Thyroid gland (tissue), 4 donors: Measurements from ENCODE around the gene SSB. TPM values are rescaled to one million over a fixed set of nuclear protein-coding genes. Genes with fewer than 3 reads are reported as not detected.

ENCODE experiments used
- DNase-seq, 2 donors: peaks; one replicate each; pipeline ENCODE4 v3.0.0-alpha.2; 2019
- H3K27ac ChIP-seq, 3 donors: fragments of 200-600 bp; sonication (generic); 1 replicate in 2 of 3; 2 replicates in 1 of 3; pipeline ENCODE4 v1.5.1; 2016 to 2019; ENCODE audit warnings: mild to moderate bottlenecking in 1 of 3, moderate library complexity in 1 of 3
- H3K27me3 ChIP-seq: fragments of 200-600 bp; sonication (generic); one replicate; pipeline ENCODE4 v1.5.1; 2019
- H3K36me3 ChIP-seq, 2 donors: fragments of 200-600 bp; sonication (generic); one replicate each; pipeline ENCODE4 v1.5.1; 2016 to 2019
- H3K4me1 ChIP-seq, 2 donors: fragments of 200-600 bp; sonication (generic); one replicate each; pipeline ENCODE4 v1.5.1; 2017 to 2019
- H3K4me3 ChIP-seq, 3 donors: fragments of 200-600 bp; sonication (generic); replicated peaks in 1 of 3; 1 replicate in 2 of 3; 2 replicates in 1 of 3; pipeline ENCODE4 v1.5.1; 2016; ENCODE audit warnings: mild to moderate bottlenecking in 1 of 3
- H3K9me3 ChIP-seq: fragments of 200-600 bp; sonication (generic); one replicate; pipeline ENCODE4 v1.5.1; 2017
- POLR2A ChIP-seq, 2 donors: fragments of 450-650 bp; IDR thresholded peaks; one replicate each; pipeline ENCODE4 v1.6.1; 2017; ENCODE audit warnings: antibody characterized with exemption in 2 of 2, mild to moderate bottlenecking in 2 of 2, moderate library complexity in 1 of 2
- WGBS, 2 donors: methylation state at CpG; one replicate each; pipeline ENCODE4 v1.1.5; 2017; 5-methylcytosine and 5-hydroxymethylcytosine counted together
- intact Hi-C: fragments of 100-400 bp; cut with DNase I; formaldehyde crosslinking; loops from one replicate; pipeline ENCODE4 v1.15.1; 2023
- total RNA-seq, 4 donors: library from RNA; depleted of rRNA; stranded (reverse); fragments of >200 nt; gene quantifications; one replicate each; pipeline ENCODE4 v1.2.3, GENCODE V29; 2016
- TF ChIP-seq, protein P1 (sequence below), 6 experiments: fragments of 200-600 bp in 3 of 6; fragments of 450-650 bp in 3 of 6; sonication (generic) in 3 of 6; IDR thresholded peaks; one replicate each; pipeline ENCODE4 v1.5.1; 2016 to 2019; ENCODE audit warnings: antibody characterized with exemption in 6 of 6, mild to moderate bottlenecking in 2 of 6, inconsistent platforms in 1 of 6, moderate library complexity in 1 of 6

SSB gene
- total RNA-seq, 4 donors from 2014 or later: 58.8 to 157 (median 102) TPM

DNA sequence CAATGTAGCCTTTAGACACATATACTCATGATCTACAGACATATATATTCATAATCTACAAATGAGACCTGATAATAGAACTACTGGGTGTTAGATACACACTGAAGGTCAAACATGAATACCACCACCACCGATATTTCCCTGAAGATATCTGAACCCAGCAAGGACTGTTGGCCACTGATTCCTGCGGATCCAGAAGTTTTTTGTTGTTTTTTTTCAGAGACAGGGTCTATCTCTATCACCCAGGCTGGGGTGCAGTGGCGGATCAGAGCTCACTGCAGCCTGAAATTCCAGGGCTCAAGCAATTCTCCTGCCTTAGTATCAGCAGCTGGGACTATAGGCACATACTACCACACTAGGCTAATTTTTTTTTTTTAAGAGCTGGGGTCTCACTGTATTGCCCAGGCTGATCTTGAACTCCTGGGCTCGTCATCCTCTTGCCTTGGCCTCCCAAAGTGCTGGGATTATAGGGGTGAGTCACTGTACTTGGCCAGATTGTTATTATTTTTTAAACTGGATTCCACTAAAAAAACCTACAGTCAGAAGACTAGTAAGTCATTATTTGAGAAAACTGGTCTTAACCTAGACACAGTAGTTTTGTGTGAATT lies 24.2 kb downstream of the SSB start:
- Histone ChIP-seq H3K4me1 (peaks cover 20 to 29% of the 10 kb centered on the region in 2 donors), H3K36me3 (peaks cover 0 to 5% of the 10 kb centered on the region in 2 donors), H3K9me3 (no peaks in the 10 kb centered on the region), H3K27ac (peak overlapping the region in 1 of 3 donors; percentile 89), H3K27me3 (no peaks in the 10 kb centered on the region), H3K4me3 (no peak overlapping the region)
- DNase-seq: no peak
- intact Hi-C loops: no loop called here
- TF ChIP-seq, protein P1, sequence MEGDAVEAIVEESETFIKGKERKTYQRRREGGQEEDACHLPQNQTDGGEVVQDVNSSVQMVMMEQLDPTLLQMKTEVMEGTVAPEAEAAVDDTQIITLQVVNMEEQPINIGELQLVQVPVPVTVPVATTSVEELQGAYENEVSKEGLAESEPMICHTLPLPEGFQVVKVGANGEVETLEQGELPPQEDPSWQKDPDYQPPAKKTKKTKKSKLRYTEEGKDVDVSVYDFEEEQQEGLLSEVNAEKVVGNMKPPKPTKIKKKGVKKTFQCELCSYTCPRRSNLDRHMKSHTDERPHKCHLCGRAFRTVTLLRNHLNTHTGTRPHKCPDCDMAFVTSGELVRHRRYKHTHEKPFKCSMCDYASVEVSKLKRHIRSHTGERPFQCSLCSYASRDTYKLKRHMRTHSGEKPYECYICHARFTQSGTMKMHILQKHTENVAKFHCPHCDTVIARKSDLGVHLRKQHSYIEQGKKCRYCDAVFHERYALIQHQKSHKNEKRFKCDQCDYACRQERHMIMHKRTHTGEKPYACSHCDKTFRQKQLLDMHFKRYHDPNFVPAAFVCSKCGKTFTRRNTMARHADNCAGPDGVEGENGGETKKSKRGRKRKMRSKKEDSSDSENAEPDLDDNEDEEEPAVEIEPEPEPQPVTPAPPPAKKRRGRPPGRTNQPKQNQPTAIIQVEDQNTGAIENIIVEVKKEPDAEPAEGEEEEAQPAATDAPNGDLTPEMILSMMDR (IDR thresholded peaks at IDR 0.05): no peak
- TF ChIP-seq POLR2A (IDR thresholded peaks at IDR 0.05): no peak
- 94 to 99% methylated on average over 4 of the region's 4 CpGs for WGBS, 2 donors

DNA sequence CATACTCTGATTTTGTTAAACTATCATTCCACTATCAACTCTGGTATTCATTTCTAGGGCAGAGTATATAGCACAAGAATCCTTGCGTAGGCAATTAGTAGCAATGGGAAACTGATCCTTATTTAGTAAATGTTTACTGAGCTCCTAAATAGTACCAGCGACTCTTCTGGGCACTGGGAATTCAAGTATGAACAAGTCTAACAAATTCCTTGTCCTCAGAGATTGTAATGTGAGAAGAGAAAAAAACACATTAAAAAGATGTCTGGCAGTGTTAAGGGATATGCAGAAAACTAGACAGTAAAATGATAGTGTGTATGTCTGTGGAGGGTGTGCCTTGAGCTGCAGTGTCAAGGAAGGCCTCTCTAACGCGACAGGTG lies 25.3 kb downstream of the SSB start:
- peak overlapping the region in 2 of 3 donors; percentile 59 to 89 for H3K27ac ChIP-seq
- peak overlapping the region in 2 of 3 donors; percentile 53 to 55 for H3K4me3 ChIP-seq
- H3K27me3 ChIP-seq: no peaks in the 10 kb centered on the region
- 23 to 29% methylated on average over 4 of the region's 4 CpGs for WGBS, 2 donors
- intact Hi-C loops: no loop called here
- no peaks in the 10 kb centered on the region for H3K9me3 ChIP-seq
- peaks cover 0 to 5% of the 10 kb centered on the region in 2 donors for H3K36me3 ChIP-seq
- H3K4me1 ChIP-seq: peaks cover 24 to 29% of the 10 kb centered on the region in 2 donors
- DNase-seq: no peak
- no peak for TF ChIP-seq POLR2A (IDR thresholded peaks at IDR 0.05)
- TF ChIP-seq, protein P1 (IDR thresholded peaks at IDR 0.05): no peak

DNA sequence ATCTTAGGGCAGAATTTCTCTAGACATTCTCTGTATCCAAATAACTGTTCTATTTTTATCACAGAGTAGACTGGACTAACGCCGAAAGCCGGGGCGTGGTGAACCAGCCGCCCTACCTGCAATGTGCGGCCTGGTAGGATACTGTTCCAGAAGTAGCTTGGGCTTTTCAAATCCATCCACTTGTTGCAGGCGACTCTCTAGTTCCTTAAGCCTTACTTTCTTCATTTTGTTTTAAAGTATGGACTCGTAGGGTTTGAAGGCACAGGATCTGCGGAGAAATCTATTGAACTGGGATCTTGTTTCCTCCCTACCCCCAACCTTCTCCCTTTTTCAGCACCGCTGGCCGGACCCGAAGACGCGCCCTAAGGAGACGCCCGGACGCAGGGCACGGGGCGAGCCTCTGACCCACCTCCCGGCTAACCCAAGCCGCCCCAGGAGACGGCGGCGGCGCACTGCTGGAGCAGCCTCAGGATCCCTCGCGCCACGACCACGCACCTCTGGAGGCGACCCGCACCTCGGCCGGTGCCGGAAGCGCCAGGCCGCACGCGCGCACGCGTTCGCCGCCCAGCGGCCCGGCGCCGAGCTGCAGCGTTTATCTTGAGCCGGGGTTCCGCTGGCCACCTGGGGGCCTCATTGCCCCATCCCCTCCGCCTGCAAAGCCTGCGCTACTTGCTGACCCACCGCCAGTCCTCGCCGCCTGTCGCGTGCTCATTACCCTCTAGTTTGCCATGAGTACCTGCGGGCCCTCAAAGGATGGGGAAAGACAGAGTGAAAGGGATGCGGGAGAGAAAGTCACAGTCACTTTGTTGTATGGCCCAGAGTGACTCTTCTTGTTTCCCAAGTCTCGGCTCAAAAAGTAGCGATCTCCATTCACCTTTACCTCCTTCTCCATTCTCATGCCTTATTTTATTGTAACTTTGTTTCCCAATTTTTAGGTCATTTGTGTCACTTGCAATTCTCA lies 26.0 kb downstream of the SSB start, which contains the start of gene METTL5:
TSS of gene METTL5 (minus strand) at position 533 of the 961 bp plus-strand sequence. CDS start at position 225, 308 bp downstream.
- DNase-seq: peak; percentile 83 to 87
- intact Hi-C loops: loop anchor here (5.0 kb wide), 1 partner anchor 103 kb away; no protein-coding TSS in a partner anchor
- H3K27me3 ChIP-seq: no peaks in the 10 kb centered on the region
- WGBS, 2 donors: 4% methylated on average over 33 to 43 of the region's 61 CpGs
- peak within 1 kb of the TSS; percentile 25 to 55 (median 53) for H3K4me3 ChIP-seq
- TF ChIP-seq, protein P1 (IDR thresholded peaks at IDR 0.05): peak; percentile 68 to 100 (median 99)
- peak; percentile 21 to 74 for TF ChIP-seq POLR2A (IDR thresholded peaks at IDR 0.05)
- H3K27ac ChIP-seq: peak within 1 kb of the TSS; percentile 59 to 89 (median 67)
- H3K4me1 ChIP-seq: peaks cover 27 to 32% of the 10 kb centered on the region in 2 donors
- peaks cover 0 to 5% of the 10 kb centered on the region in 2 donors for H3K36me3 ChIP-seq
- H3K9me3 ChIP-seq: no peaks in the 10 kb centered on the region

DNA sequence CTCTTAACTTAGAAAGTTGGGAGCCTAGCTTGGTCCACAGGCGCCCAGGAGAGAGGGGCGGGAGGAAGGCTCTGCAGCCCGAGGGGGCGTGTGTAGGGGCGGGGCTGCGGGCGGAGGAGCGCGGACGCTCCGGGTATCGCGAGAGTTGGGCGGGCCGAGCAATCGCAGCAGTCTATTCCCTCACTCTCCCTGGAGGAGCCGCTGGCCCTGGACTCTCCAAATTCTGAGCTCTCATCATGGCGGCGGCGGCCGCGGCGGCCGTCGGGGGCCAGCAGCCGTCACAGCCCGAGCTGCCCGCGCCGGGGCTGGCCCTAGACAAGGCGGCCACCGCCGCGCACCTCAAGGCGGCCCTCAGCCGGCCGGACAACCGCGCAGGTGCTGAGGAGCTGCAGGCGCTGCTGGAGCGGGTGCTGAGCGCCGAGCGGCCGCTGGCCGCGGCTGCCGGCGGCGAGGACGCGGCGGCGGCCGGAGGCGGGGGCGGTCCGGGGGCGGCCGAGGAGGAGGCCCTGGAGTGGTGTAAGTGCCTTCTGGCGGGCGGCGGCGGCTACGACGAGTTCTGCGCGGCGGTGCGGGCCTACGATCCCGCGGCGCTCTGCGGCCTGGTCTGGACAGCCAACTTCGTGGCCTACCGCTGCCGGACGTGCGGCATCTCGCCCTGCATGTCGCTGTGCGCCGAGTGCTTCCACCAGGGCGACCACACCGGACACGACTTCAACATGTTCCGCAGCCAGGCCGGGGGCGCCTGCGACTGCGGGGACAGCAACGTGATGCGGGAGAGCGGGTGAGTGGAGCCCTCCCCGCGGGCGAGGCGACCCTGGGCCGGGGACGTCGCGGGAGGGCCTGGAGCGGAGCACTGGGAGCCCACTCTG lies 28.8 kb downstream of the SSB start, which contains the start of gene UBR3:
TSS of gene UBR3 (plus strand) at position 183 of the 869 bp plus-strand sequence. CDS start at position 237, 54 bp downstream.
- H3K27ac ChIP-seq: peak within 1 kb of the TSS; percentile 62 to 77 (median 77)

More for the DNA sequence above, 28.8 kb downstream of the SSB start, which contains the start of gene UBR3:
- peak within 1 kb of the TSS; percentile 77 to 97 (median 79) for H3K4me3 ChIP-seq
- peak; percentile 95 for DNase-seq
- 0% methylated on average over 22 to 24 of the region's 104 CpGs for WGBS, 2 donors
- TF ChIP-seq, protein P1 (IDR thresholded peaks at IDR 0.05): peak in 2 of 6 experiments; percentile 14 to 24
- peak; percentile 74 to 94 for TF ChIP-seq POLR2A (IDR thresholded peaks at IDR 0.05)
- H3K4me1 ChIP-seq: peaks cover 35 to 48% of the 10 kb centered on the region in 2 donors
- no peaks in the 10 kb centered on the region for H3K36me3 ChIP-seq
- H3K27me3 ChIP-seq: no peaks in the 10 kb centered on the region
- intact Hi-C loops: loop anchor here (5.0 kb wide), 1 partner anchor 100 kb away; no protein-coding TSS in a partner anchor
- H3K9me3 ChIP-seq: no peaks in the 10 kb centered on the region
